Measurements from ENCODE around the gene STK38. TPM values are rescaled to one million over a fixed set of nuclear protein-coding genes. Genes with fewer than 3 reads are reported as not detected.

Gene STK38
- total RNA-seq, 1 experiment from 2014 or later: 13.3 TPM

- Mint-ChIP-seq H3K27me3 (ENCODE audit: low read depth) (no peaks in the 10 kb centered on the region), H3K4me1 (no peaks in the 10 kb centered on the region)
- CTCF ChIA-PET: interaction anchor here (0.6 kb wide), 1 partner anchor 33 kb away, joined by 4 read pairs; no protein-coding TSS in a partner anchor
- TF ChIP-seq USF1 (CRISPR knock-in tag; IDR thresholded peaks at IDR 0.05) (no peak), TP53 (CRISPR knock-in tag; IDR thresholded peaks at IDR 0.05) (no peak), HMGXB4 (CRISPR knock-in tag; IDR thresholded peaks at IDR 0.05) (no peak), ZSCAN18 (CRISPR knock-in tag; IDR thresholded peaks at IDR 0.05) (no peak), ARID4B (CRISPR knock-in tag; IDR thresholded peaks at IDR 0.05; ENCODE audit: borderline replicate concordance) (no peak), FOXP4 (CRISPR knock-in tag; IDR thresholded peaks at IDR 0.05) (no peak), GTF2I (CRISPR knock-in tag; conservative IDR thresholded peaks at IDR 0.05) (no peak), OVOL2 (CRISPR knock-in tag; IDR thresholded peaks at IDR 0.05; ENCODE audit: borderline replicate concordance) (no peak), MAX (CRISPR knock-in tag; IDR thresholded peaks at IDR 0.05) (no peak), ZNF396 (CRISPR knock-in tag; IDR thresholded peaks at IDR 0.05; ENCODE audit: borderline replicate concordance) (no peak), ATF3 (CRISPR knock-in tag; conservative IDR thresholded peaks at IDR 0.05) (no peak), ZNF532 (CRISPR knock-in tag; IDR thresholded peaks at IDR 0.05; ENCODE audit: borderline replicate concordance) (no peak), ZNF121 (CRISPR knock-in tag; IDR thresholded peaks at IDR 0.05) (no peak), AR (CRISPR knock-in tag; IDR thresholded peaks at IDR 0.05) (no peak), ZNF423 (CRISPR knock-in tag; IDR thresholded peaks at IDR 0.05) (no peak), E2F4 (CRISPR knock-in tag; IDR thresholded peaks at IDR 0.05; ENCODE audit: borderline replicate concordance, low read depth) (no peak), ZNF317 (CRISPR knock-in tag; IDR thresholded peaks at IDR 0.05; ENCODE audit: borderline replicate concordance, low read depth) (no peak)
These were observed 22.4 kb downstream of the STK38 start for GRCh38 chr6:36524871-36525270.

More at GRCh38 chr6:36524871-36525270, 22.4 kb downstream of the STK38 start:
- peaks cover 38% of the 10 kb centered on the region for H3K36me3 Mint-ChIP-seq
- DNase-seq (ENCODE audit: low spot score) (no peak), ATAC-seq (no peak)
- H3K27ac Mint-ChIP-seq: no peak overlapping the region
- POLR2A ChIA-PET: no interaction called here
- H3K4me3 Mint-ChIP-seq: no peak overlapping the region
- H3K9me3 Mint-ChIP-seq: no peaks in the 10 kb centered on the region
